ENCODE data around the gene FBXO46.
A peak's percentile ranks its signal among the peaks of the same experiment; 100 is the strongest.

The FBXO46 gene

DNA sequence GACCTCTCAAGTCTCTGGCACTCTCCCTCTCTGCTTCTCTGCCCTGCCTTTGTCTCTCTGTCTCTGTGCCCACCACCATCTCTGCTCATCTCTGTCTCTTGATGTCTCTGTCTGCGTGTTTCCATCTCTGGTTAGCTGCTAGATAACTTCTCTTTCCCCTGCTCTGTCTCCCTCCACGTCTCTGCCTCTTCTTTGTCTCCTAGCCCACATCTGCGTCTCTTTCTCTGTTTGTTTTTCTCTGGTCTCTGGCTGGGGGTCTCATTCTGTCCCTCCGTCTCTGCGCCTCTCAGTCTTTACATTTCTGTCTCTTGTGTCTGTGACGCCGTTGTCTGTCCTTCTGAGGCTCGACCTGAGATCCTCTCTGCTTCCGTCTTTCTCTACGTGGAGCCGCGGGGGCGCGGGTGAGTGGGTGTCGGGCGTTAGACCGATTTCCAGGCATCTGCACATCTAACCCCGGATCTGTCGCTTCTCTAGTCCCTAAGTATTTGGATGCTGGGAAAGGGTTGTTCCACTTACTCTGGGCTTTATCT lies 62.3 kb downstream of the FBXO46 start (continued):
- TF ChIP-seq, protein P1, sequence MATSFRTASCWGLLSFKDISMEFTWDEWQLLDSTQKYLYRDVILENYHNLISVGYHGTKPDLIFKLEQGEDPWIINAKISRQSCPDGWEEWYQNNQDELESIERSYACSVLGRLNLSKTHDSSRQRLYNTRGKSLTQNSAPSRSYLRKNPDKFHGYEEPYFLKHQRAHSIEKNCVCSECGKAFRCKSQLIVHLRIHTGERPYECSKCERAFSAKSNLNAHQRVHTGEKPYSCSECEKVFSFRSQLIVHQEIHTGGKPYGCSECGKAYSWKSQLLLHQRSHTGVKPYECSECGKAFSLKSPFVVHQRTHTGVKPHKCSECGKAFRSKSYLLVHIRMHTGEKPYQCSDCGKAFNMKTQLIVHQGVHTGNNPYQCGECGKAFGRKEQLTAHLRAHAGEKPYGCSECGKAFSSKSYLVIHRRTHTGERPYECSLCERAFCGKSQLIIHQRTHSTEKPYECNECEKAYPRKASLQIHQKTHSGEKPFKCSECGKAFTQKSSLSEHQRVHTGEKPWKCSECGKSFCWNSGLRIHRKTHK (tag by site-specific recombination; IDR thresholded peaks at IDR 0.05) = no peak
- no peak; the same call in 1 of the 2 replicates for TF ChIP-seq ZBTB20 (tag by site-specific recombination; IDR thresholded peaks at IDR 0.05)
- TF ChIP-seq RBAK (tag by site-specific recombination; IDR thresholded peaks at IDR 0.05) = no peak
- TF ChIP-seq, protein P2, sequence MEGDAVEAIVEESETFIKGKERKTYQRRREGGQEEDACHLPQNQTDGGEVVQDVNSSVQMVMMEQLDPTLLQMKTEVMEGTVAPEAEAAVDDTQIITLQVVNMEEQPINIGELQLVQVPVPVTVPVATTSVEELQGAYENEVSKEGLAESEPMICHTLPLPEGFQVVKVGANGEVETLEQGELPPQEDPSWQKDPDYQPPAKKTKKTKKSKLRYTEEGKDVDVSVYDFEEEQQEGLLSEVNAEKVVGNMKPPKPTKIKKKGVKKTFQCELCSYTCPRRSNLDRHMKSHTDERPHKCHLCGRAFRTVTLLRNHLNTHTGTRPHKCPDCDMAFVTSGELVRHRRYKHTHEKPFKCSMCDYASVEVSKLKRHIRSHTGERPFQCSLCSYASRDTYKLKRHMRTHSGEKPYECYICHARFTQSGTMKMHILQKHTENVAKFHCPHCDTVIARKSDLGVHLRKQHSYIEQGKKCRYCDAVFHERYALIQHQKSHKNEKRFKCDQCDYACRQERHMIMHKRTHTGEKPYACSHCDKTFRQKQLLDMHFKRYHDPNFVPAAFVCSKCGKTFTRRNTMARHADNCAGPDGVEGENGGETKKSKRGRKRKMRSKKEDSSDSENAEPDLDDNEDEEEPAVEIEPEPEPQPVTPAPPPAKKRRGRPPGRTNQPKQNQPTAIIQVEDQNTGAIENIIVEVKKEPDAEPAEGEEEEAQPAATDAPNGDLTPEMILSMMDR (tag by site-specific recombination; IDR thresholded peaks at IDR 0.05) = 0 out of 2 replicates have a peak, but pooled peaks have one; percentile 7
- no peak for TF ChIP-seq ZBTB7A (tag by site-specific recombination; IDR thresholded peaks at IDR 0.05; ENCODE audit: low read depth)
- TF ChIP-seq GLIS2 (tag by site-specific recombination; IDR thresholded peaks at IDR 0.05) = no peak
- TF ChIP-seq, protein P3, sequence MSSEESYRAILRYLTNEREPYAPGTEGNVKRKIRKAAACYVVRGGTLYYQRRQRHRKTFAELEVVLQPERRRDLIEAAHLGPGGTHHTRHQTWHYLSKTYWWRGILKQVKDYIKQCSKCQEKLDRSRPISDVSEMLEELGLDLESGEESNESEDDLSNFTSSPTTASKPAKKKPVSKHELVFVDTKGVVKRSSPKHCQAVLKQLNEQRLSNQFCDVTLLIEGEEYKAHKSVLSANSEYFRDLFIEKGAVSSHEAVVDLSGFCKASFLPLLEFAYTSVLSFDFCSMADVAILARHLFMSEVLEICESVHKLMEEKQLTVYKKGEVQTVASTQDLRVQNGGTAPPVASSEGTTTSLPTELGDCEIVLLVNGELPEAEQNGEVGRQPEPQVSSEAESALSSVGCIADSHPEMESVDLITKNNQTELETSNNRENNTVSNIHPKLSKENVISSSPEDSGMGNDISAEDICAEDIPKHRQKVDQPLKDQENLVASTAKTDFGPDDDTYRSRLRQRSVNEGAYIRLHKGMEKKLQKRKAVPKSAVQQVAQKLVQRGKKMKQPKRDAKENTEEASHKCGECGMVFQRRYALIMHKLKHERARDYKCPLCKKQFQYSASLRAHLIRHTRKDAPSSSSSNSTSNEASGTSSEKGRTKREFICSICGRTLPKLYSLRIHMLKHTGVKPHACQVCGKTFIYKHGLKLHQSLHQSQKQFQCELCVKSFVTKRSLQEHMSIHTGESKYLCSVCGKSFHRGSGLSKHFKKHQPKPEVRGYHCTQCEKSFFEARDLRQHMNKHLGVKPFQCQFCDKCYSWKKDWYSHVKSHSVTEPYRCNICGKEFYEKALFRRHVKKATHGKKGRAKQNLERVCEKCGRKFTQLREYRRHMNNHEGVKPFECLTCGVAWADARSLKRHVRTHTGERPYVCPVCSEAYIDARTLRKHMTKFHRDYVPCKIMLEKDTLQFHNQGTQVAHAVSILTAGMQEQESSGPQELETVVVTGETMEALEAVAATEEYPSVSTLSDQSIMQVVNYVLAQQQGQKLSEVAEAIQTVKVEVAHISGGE (tag by site-specific recombination; conservative IDR thresholded peaks at IDR 0.05; ENCODE audit: low read depth) = no peak
- no peak for TF ChIP-seq ZNF138 (tag by site-specific recombination; IDR thresholded peaks at IDR 0.05; ENCODE audit: borderline replicate concordance)
- no peak for TF ChIP-seq ZNF341 (tag by site-specific recombination; IDR thresholded peaks at IDR 0.05; ENCODE audit: low read depth)
- TF ChIP-seq KLF7 (tag by site-specific recombination; IDR thresholded peaks at IDR 0.05; ENCODE audit: borderline replicate concordance) = no peak
- no peak for TF ChIP-seq ZNF416 (tag by site-specific recombination; IDR thresholded peaks at IDR 0.05)
- TF ChIP-seq ZNF530 (tag by site-specific recombination; IDR thresholded peaks at IDR 0.05; ENCODE audit: low read depth) = no peak
- TF ChIP-seq ZBTB1 (tag by site-specific recombination; IDR thresholded peaks at IDR 0.05) = no peak
- no peak for TF ChIP-seq ZNF133 (tag by site-specific recombination; IDR thresholded peaks at IDR 0.05)
- no peak for TF ChIP-seq ZNF561 (tag by site-specific recombination; IDR thresholded peaks at IDR 0.05; ENCODE audit: borderline replicate concordance)
- no peak for TF ChIP-seq ZNF549 (tag by site-specific recombination; IDR thresholded peaks at IDR 0.05)
- TF ChIP-seq ZNF10 (tag by site-specific recombination; IDR thresholded peaks at IDR 0.05) = no peak
- no peak for TF ChIP-seq ZNF510 (tag by site-specific recombination; IDR thresholded peaks at IDR 0.05; ENCODE audit: insufficient replicate concordance)
- peak; percentile 19; the same call in 1 of the 2 replicates for TF ChIP-seq ZNF239 (tag by site-specific recombination; IDR thresholded peaks at IDR 0.05)
- TF ChIP-seq ZNF626 (tag by site-specific recombination; IDR thresholded peaks at IDR 0.05) = no peak
- TF ChIP-seq, protein P4, sequence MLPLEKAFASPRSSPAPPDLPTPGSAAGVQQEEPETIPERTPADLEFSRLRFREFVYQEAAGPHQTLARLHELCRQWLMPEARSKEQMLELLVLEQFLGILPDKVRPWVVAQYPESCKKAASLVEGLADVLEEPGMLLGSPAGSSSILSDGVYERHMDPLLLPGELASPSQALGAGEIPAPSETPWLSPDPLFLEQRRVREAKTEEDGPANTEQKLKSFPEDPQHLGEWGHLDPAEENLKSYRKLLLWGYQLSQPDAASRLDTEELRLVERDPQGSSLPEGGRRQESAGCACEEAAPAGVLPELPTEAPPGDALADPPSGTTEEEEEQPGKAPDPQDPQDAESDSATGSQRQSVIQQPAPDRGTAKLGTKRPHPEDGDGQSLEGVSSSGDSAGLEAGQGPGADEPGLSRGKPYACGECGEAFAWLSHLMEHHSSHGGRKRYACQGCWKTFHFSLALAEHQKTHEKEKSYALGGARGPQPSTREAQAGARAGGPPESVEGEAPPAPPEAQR (tag by site-specific recombination; IDR thresholded peaks at IDR 0.05) = no peak
- TF ChIP-seq ZNF664 (tag by site-specific recombination; IDR thresholded peaks at IDR 0.05) = no peak; the same call in 1 of the 2 replicates
- TF ChIP-seq SCRT1 (tag by site-specific recombination; IDR thresholded peaks at IDR 0.05; ENCODE audit: borderline replicate concordance) = no peak
- peak; percentile 22; the same call in 1 of the 2 replicates for TF ChIP-seq YY2 (tag by site-specific recombination; IDR thresholded peaks at IDR 0.05)
- TF ChIP-seq ZNF624 (tag by site-specific recombination; IDR thresholded peaks at IDR 0.05) = no peak
- no peak for TF ChIP-seq SALL2 (tag by site-specific recombination; IDR thresholded peaks at IDR 0.05; ENCODE audit: borderline replicate concordance)
- TF ChIP-seq, protein P5, sequence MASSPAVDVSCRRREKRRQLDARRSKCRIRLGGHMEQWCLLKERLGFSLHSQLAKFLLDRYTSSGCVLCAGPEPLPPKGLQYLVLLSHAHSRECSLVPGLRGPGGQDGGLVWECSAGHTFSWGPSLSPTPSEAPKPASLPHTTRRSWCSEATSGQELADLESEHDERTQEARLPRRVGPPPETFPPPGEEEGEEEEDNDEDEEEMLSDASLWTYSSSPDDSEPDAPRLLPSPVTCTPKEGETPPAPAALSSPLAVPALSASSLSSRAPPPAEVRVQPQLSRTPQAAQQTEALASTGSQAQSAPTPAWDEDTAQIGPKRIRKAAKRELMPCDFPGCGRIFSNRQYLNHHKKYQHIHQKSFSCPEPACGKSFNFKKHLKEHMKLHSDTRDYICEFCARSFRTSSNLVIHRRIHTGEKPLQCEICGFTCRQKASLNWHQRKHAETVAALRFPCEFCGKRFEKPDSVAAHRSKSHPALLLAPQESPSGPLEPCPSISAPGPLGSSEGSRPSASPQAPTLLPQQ (tag by site-specific recombination; IDR thresholded peaks at IDR 0.05) = no peak; the same call in 1 of the 2 replicates
- TF ChIP-seq MEIS1 (CRISPR knock-in tag; IDR thresholded peaks at IDR 0.05; ENCODE audit: borderline replicate concordance) = no peak
- no peak for TF ChIP-seq ZNF837 (tag by site-specific recombination; IDR thresholded peaks at IDR 0.05)
- TF ChIP-seq BCL11B (tag by site-specific recombination; IDR thresholded peaks at IDR 0.05; ENCODE audit: low read depth) = no peak
- TF ChIP-seq SP3 (tag by site-specific recombination; IDR thresholded peaks at IDR 0.05) = no peak
- no peak; the same call in 1 of the 2 replicates for TF ChIP-seq ZNF768 (tag by site-specific recombination; IDR thresholded peaks at IDR 0.05)

Data from HEK293 (cell line).